Spleen (tissue), 11 donors: ENCODE results near the gene SNRPA. TPM values are rescaled to one million over a fixed set of nuclear protein-coding genes. Genes with fewer than 3 reads are reported as not detected.

Experiments
- DNase-seq: peaks from one replicate; pipeline ENCODE4 v3.0.0-alpha.2; 2020
- H3K27ac ChIP-seq, 8 donors: fragments of 200-600 bp; sonication (generic) in 7 of 8; 1 replicate in 4 of 8; 2 replicates in 4 of 8; pipeline versions ENCODE4 v1.5.0 to v1.8.0; 2016 to 2021; ENCODE audit warnings: inconsistent platforms in 4 of 8, mild to moderate bottlenecking in 4 of 8, moderate library complexity in 1 of 8
- H3K27me3 ChIP-seq, 7 donors: fragments of 200-600 bp; sonication (generic) in 6 of 7; replicated peaks in 1 of 7; 1 replicate in 4 of 7; 2 replicates in 3 of 7; pipeline versions ENCODE4 v1.5.0 to v1.8.0; 2016 to 2021; ENCODE audit warnings: inconsistent platforms in 3 of 7, mild to moderate bottlenecking in 1 of 7
- H3K36me3 ChIP-seq, 6 donors: fragments of 200-600 bp; sonication (generic) in 5 of 6; 1 replicate in 4 of 6; 2 replicates in 2 of 6; pipeline versions ENCODE4 v1.5.0 to v1.8.0; 2016 to 2021; ENCODE audit warnings: inconsistent platforms in 2 of 6
- H3K4me1 ChIP-seq, 6 donors: fragments of 200-600 bp; sonication (generic) in 5 of 6; 1 replicate in 3 of 6; 2 replicates in 3 of 6; pipeline versions ENCODE4 v1.5.0 to v1.8.0; 2016 to 2021; ENCODE audit warnings: inconsistent platforms in 3 of 6
- H3K4me3 ChIP-seq, 8 donors: fragments of 200-600 bp; sonication (generic) in 7 of 8; 1 replicate in 4 of 8; 2 replicates in 4 of 8; pipeline versions ENCODE4 v1.5.0 to v1.8.0; 2016 to 2021; ENCODE audit warnings: inconsistent platforms in 4 of 8, mild to moderate bottlenecking in 4 of 8, moderate library complexity in 2 of 8
- H3K9me3 ChIP-seq, 8 donors: fragments of 200-600 bp; sonication (generic) in 7 of 8; 1 replicate in 4 of 8; 2 replicates in 4 of 8; pipeline versions ENCODE4 v1.5.0 to v1.8.0; 2016 to 2021; ENCODE audit warnings: inconsistent platforms in 4 of 8
- CTCF ChIP-seq, 11 experiments: fragments of 200-600 bp in 7 of 11; fragments of 450-650 bp in 4 of 11; sonication (generic) in 4 of 11; IDR thresholded peaks in 8 of 11; conservative IDR thresholded peaks in 3 of 11; 1 replicate in 7 of 11; 2 replicates in 4 of 11; pipeline versions ENCODE4 v1.4.0 to v1.8.0; 2016 to 2021; ENCODE audit warnings: antibody characterized with exemption in 11 of 11, inconsistent platforms in 4 of 11, mild to moderate bottlenecking in 1 of 11
- POLR2A ChIP-seq, 3 donors: fragments of 450-650 bp; IDR thresholded peaks; one replicate each; pipeline ENCODE4 v1.5.1; 2017; ENCODE audit warnings: antibody characterized with exemption in 3 of 3, mild to moderate bottlenecking in 1 of 3
- POLR2AphosphoS5 ChIP-seq, 3 donors: sonication (generic); formaldehyde crosslinking; IDR thresholded peaks; one replicate each; pipeline ENCODE4 v1.5.1; 2017; ENCODE audit warnings: antibody characterized with exemption in 3 of 3
- WGBS, 5 donors: extraction: QIAGEN DNeasy Blood & Tissue Kit in 3 of 5; methylation state at CpG; one replicate each; pipeline versions ENCODE4 v1.1.5 to v1.1.7; 2013 to 2018; 5-methylcytosine and 5-hydroxymethylcytosine counted together
- intact Hi-C: fragments of 100-400 bp; cut with DNase I; formaldehyde crosslinking; loops from one replicate; pipeline ENCODE4 v1.15.0; 2023; ENCODE audit warnings: low total_unique reads
- polyA plus RNA-seq, 3 donors: library from polyadenylated mRNA; stranded (reverse); fragments of 200-250 nt; gene quantifications; one replicate each; pipeline ENCODE4 v1.2.1, GENCODE V29; 2013
- total RNA-seq, 7 donors: library from RNA; depleted of rRNA in 3 of 7; stranded (reverse); fragments of >200 nt in 3 of 7; fragmentation: NEBNext Ultra II Directional in 4 of 7; extraction: Animal tissue kit (Norgen Biotek cat#: 25700) in 4 of 7; gene quantifications; one replicate each; pipeline versions ENCODE4 v1.1.0 to v1.2.1, GENCODE V29; 2016 to 2021
- donor health status: healthy with polysubstance abuse.
- donor health status: DM: no; HTN: no; CAD: no; lungs with moderate emphysema.
- donor health status: DM: no; HTN: no; CAD: no.
- donor health status: Bipolar disorder and iron deficiency.
- donor health status: healthy.
- donor health status: DM: no; HTN: no; CAD: no.
- donor health status: DM: yes; HTN: yes; CAD: no.

The SNRPA gene
- total and polyA plus RNA-seq, 10 donors = 52.9 to 76.9 (median 64.1) TPM

GRCh38 chr19:40776364-40776763 is 25.4 kb downstream of the SNRPA start:
- Histone ChIP-seq H3K36me3 (peaks cover 0 to 27% (median 0%) of the 10 kb centered on the region in 6 donors), H3K27me3 (no peaks in the 10 kb centered on the region), H3K4me3 (peak overlapping the region in 1 of 8 donors; percentile 82), H3K4me1 (peaks cover 10 to 65% (median 29%) of the 10 kb centered on the region in 6 donors), H3K9me3 (peaks cover 0 to 3% (median 0%) of the 10 kb centered on the region in 8 donors), H3K27ac (peak overlapping the region in 7 of 8 donors; percentile 94 to 100 (median 99))
- WGBS, 5 donors = 80 to 82% (median 81%) methylated on average over 7 of the region's 7 CpGs
- intact Hi-C loops = no loop called here
- DNase-seq = no peak
- no peak for TF ChIP-seq CTCF (IDR thresholded peaks at IDR 0.05 in 8 of 11, conservative IDR thresholded peaks at IDR 0.05 in 3 of 11)
- TF ChIP-seq POLR2AphosphoS5 (IDR thresholded peaks at IDR 0.05) = no peak
- TF ChIP-seq POLR2A (IDR thresholded peaks at IDR 0.05) = no peak

- no peak for TF ChIP-seq POLR2A (IDR thresholded peaks at IDR 0.05)
- TF ChIP-seq POLR2AphosphoS5 (IDR thresholded peaks at IDR 0.05) = peak in 2 of 3 donors; percentile 16 to 83
- peak in 7 of 11 experiments; percentile 5 to 48 (median 27) for TF ChIP-seq CTCF (IDR thresholded peaks at IDR 0.05 in 8 of 11, conservative IDR thresholded peaks at IDR 0.05 in 3 of 11)
- H3K4me3 ChIP-seq = peak overlapping the region; percentile 58 to 90 (median 70)
- peak overlapping the region; percentile 94 to 100 (median 99) for H3K27ac ChIP-seq
- peaks cover 10 to 66% (median 29%) of the 10 kb centered on the region in 6 donors for H3K4me1 ChIP-seq
- H3K36me3 ChIP-seq = peaks cover 0 to 28% (median under 1%) of the 10 kb centered on the region in 6 donors
- DNase-seq = peak; percentile 95
- WGBS, 5 donors = 7 to 10% (median 8%) methylated on average over 11 to 13 of the region's 13 CpGs
- H3K9me3 ChIP-seq = no peaks in the 10 kb centered on the region
- intact Hi-C loops = no loop called here
- H3K27me3 ChIP-seq = no peaks in the 10 kb centered on the region
These were observed 26.1 kb downstream of the SNRPA start for GRCh38 chr19:40776932-40777644.

- peak overlapping the region; percentile 94 to 100 (median 99) for H3K27ac ChIP-seq
- TF ChIP-seq POLR2A (IDR thresholded peaks at IDR 0.05) (peak in 1 of 3 donors; percentile 57), CTCF (IDR thresholded peaks at IDR 0.05 in 8 of 11, conservative IDR thresholded peaks at IDR 0.05 in 3 of 11) (no peak)
- DNase-seq = no peak
- H3K27me3 ChIP-seq = no peaks in the 10 kb centered on the region
- no peaks in the 10 kb centered on the region for H3K9me3 ChIP-seq
- peak overlapping the region; percentile 58 to 90 (median 70) for H3K4me3 ChIP-seq
- H3K4me1 ChIP-seq = peaks cover 10 to 66% (median 29%) of the 10 kb centered on the region in 6 donors
- WGBS, 5 donors = 0 to 1% (median 0%) methylated on average over 10 of the region's 10 CpGs
- intact Hi-C loops = no loop called here
- peaks cover 0 to 32% (median 2%) of the 10 kb centered on the region in 6 donors for H3K36me3 ChIP-seq
These were observed 26.6 kb downstream of the SNRPA start for GRCh38 chr19:40777645-40777936.

GRCh38 chr19:40777937-40778705 is 27.1 kb downstream of the SNRPA start, which contains the start of gene RAB4B:
TSS of gene RAB4B (plus strand) at chr19:40778247. CDS start at chr19:40778376, 129 bp downstream.
- H3K9me3 ChIP-seq = no peaks in the 10 kb centered on the region
- WGBS, 5 donors = 0 to 3% (median 1%) methylated on average over 22 to 56 of the region's 56 CpGs
- peaks cover 10 to 64% (median 29%) of the 10 kb centered on the region in 6 donors for H3K4me1 ChIP-seq
- TF ChIP-seq CTCF (IDR thresholded peaks at IDR 0.05 in 8 of 11, conservative IDR thresholded peaks at IDR 0.05 in 3 of 11) (peak in 8 of 11 experiments; percentile 24 to 67 (median 38)), POLR2AphosphoS5 (IDR thresholded peaks at IDR 0.05) (peak; percentile 95 to 98 (median 97)), POLR2A (IDR thresholded peaks at IDR 0.05) (peak; percentile 44 to 54 (median 45))
- intact Hi-C loops = no loop called here
- DNase-seq = peak; percentile 100
- peak within 1 kb of the TSS; percentile 58 to 90 (median 70) for H3K4me3 ChIP-seq
- no peaks in the 10 kb centered on the region for H3K27me3 ChIP-seq
- peaks cover 0 to 37% (median 2%) of the 10 kb centered on the region in 6 donors for H3K36me3 ChIP-seq
- peak within 1 kb of the TSS; percentile 94 to 100 (median 99) for H3K27ac ChIP-seq
